DOHH2 (cell line): ENCODE data around the gene PCAT7.
A peak's percentile ranks its signal among the peaks of the same experiment; 100 is the strongest.

Experiments used
- H3F3A ChIP-seq: fragments of 200-600 bp; sonication (generic), shearing (Covaris generic); 2 replicates; pipeline ENCODE4 v1.6.0; 2016; ENCODE audit warnings: antibody characterized with exemption, mild to moderate bottlenecking; ENCODE audit not compliant: control insufficient read depth, insufficient read depth
- H3K27ac ChIP-seq: fragments of 200-600 bp; sonication (generic); 2 replicates; pipeline ENCODE4 v1.5.1; 2014; ENCODE audit warnings: low read depth, mild to moderate bottlenecking, low read length, moderate library complexity
- H3K27me3 ChIP-seq: fragments of 200-600 bp; sonication (generic); 2 replicates; pipeline ENCODE4 v1.6.1; 2014; ENCODE audit warnings: mild to moderate bottlenecking, low read length, mixed read lengths; ENCODE audit not compliant: control insufficient read depth
- H3K36me3 ChIP-seq: fragments of 200-600 bp; sonication (generic); 2 replicates; pipeline ENCODE4 v1.6.1; 2014; ENCODE audit warnings: mild to moderate bottlenecking, low read length, moderate library complexity, mixed read lengths; ENCODE audit not compliant: control insufficient read depth
- H3K4me1 ChIP-seq: fragments of 200-600 bp; sonication (generic); 2 replicates; pipeline ENCODE4 v1.6.1; 2014; ENCODE audit warnings: mild to moderate bottlenecking, low read length, mixed read lengths; ENCODE audit not compliant: control insufficient read depth
- H3K4me2 ChIP-seq: fragments of 200-600 bp; sonication (generic); 2 replicates; pipeline ENCODE4 v1.6.0; 2014; ENCODE audit warnings: mild to moderate bottlenecking, low read length, moderate library complexity
- H3K4me3 ChIP-seq: fragments of 200-600 bp; sonication (generic); 2 replicates; pipeline ENCODE4 v1.5.1; 2014; ENCODE audit warnings: mild to moderate bottlenecking, low read length, mixed read lengths
- H3K79me2 ChIP-seq: fragments of 200-600 bp; sonication (generic); 2 replicates; pipeline ENCODE4 v1.6.1; 2014; ENCODE audit warnings: mild to moderate bottlenecking, low read length, mixed read lengths; ENCODE audit not compliant: control insufficient read depth
- H3K9me2 ChIP-seq: fragments of 200-600 bp; sonication (generic); replicated peaks from 2 replicates; pipeline ENCODE4 v1.6.1; 2014; ENCODE audit warnings: mild to moderate bottlenecking, low read length, mixed read lengths; ENCODE audit not compliant: control insufficient read depth
- H3K9me3 ChIP-seq: fragments of 200-600 bp; sonication (generic); 2 replicates; pipeline ENCODE4 v1.6.1; 2014; ENCODE audit warnings: antibody characterized with exemption, low read length, mixed read lengths; ENCODE audit not compliant: control insufficient read depth, insufficient read depth
- H4K20me1 ChIP-seq: fragments of 200-600 bp; sonication (generic); 2 replicates; pipeline ENCODE4 v1.6.0; 2014; ENCODE audit warnings: low read depth, mild to moderate bottlenecking, antibody characterized with exemption, low read length, moderate library complexity; ENCODE audit not compliant: control insufficient read depth, insufficient read depth
- EZH2phosphoT487 ChIP-seq: fragments of 200-600 bp; sonication (generic); IDR thresholded peaks from 2 replicates; pipeline ENCODE4 v1.6.1; 2017; ENCODE audit warnings: borderline replicate concordance, mild to moderate bottlenecking, antibody characterized with exemption, low read length, moderate library complexity, mixed read lengths
- TF ChIP-seq, protein P1 (sequence below): fragments of 200-600 bp; sonication (generic); IDR thresholded peaks from one replicate; pipeline ENCODE4 v1.5.1; 2014; ENCODE audit warnings: antibody characterized with exemption, mild to moderate bottlenecking, low read depth, low read length; ENCODE audit not compliant: poor library complexity, severe bottlenecking

Gene PCAT7

DNA sequence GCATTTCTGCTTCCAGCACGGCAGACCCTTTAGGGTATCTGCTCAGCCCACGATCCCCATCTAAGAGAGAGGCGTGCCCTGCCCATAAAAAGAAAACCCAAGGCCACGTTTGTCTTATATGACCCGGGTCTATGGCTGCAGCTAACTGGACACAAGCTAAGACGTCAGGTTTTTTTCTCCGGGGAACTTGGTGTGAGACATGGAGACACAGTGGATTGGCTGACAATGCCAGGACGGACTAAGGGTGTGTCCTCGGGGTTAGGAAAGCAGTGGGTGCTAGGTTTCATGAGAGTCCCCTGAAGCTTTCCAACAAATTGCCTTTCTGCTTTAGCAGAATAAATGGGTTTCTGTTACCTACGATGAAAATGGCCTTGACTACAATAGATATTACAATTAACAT, 45.8 kb downstream of the PCAT7 start:
- H3F3A ChIP-seq, result no peaks in the 10 kb centered on the region
- no peaks in the 10 kb centered on the region for H3K9me2 ChIP-seq
- peaks cover 11% of the 10 kb centered on the region for H3K27me3 ChIP-seq
- no peak overlapping the region for H3K4me2 ChIP-seq
- no peaks in the 10 kb centered on the region for H3K79me2 ChIP-seq
- no peaks in the 10 kb centered on the region for H4K20me1 ChIP-seq
- no peak overlapping the region for H3K27ac ChIP-seq
- TF ChIP-seq, protein P1, sequence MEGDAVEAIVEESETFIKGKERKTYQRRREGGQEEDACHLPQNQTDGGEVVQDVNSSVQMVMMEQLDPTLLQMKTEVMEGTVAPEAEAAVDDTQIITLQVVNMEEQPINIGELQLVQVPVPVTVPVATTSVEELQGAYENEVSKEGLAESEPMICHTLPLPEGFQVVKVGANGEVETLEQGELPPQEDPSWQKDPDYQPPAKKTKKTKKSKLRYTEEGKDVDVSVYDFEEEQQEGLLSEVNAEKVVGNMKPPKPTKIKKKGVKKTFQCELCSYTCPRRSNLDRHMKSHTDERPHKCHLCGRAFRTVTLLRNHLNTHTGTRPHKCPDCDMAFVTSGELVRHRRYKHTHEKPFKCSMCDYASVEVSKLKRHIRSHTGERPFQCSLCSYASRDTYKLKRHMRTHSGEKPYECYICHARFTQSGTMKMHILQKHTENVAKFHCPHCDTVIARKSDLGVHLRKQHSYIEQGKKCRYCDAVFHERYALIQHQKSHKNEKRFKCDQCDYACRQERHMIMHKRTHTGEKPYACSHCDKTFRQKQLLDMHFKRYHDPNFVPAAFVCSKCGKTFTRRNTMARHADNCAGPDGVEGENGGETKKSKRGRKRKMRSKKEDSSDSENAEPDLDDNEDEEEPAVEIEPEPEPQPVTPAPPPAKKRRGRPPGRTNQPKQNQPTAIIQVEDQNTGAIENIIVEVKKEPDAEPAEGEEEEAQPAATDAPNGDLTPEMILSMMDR, result no peak
- TF ChIP-seq EZH2phosphoT487, result no peak
- H3K4me3 ChIP-seq, result no peak overlapping the region
- no peaks in the 10 kb centered on the region for H3K9me3 ChIP-seq
- H3K4me1 ChIP-seq, result no peaks in the 10 kb centered on the region
- H3K36me3 ChIP-seq, result no peaks in the 10 kb centered on the region

DNA sequence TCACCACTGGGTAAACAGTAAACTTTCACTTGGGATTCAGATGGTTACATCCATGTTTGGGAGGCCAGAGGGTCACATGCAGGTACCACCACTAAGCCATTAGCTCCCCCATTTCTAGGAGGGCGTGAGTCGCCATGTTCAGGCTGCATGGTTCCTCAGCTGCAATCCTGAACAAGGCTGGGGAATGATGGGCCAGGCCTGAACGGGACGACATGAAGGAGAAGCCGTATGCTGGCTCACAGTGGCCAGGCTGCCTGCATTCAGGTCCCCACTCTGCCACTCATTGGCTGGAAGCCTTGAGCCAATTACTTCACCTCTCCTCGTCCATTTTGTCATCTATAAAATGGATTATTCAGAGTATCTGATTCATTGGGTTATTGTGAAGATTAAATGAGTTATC, 47.8 kb downstream of the PCAT7 start:
- H3K79me2 ChIP-seq, result no peaks in the 10 kb centered on the region
- H3K4me1 ChIP-seq, result no peaks in the 10 kb centered on the region
- no peaks in the 10 kb centered on the region for H3K36me3 ChIP-seq
- no peaks in the 10 kb centered on the region for H3K9me3 ChIP-seq
- peaks cover 18% of the 10 kb centered on the region for H3K27me3 ChIP-seq
- H3K27ac ChIP-seq, result no peak overlapping the region
- no peaks in the 10 kb centered on the region for H4K20me1 ChIP-seq
- H3F3A ChIP-seq, result no peaks in the 10 kb centered on the region
- H3K9me2 ChIP-seq, result no peaks in the 10 kb centered on the region
- no peak overlapping the region for H3K4me3 ChIP-seq
- TF ChIP-seq EZH2phosphoT487, result no peak
- TF ChIP-seq, protein P1, result no peak
- H3K4me2 ChIP-seq, result no peak overlapping the region

DNA sequence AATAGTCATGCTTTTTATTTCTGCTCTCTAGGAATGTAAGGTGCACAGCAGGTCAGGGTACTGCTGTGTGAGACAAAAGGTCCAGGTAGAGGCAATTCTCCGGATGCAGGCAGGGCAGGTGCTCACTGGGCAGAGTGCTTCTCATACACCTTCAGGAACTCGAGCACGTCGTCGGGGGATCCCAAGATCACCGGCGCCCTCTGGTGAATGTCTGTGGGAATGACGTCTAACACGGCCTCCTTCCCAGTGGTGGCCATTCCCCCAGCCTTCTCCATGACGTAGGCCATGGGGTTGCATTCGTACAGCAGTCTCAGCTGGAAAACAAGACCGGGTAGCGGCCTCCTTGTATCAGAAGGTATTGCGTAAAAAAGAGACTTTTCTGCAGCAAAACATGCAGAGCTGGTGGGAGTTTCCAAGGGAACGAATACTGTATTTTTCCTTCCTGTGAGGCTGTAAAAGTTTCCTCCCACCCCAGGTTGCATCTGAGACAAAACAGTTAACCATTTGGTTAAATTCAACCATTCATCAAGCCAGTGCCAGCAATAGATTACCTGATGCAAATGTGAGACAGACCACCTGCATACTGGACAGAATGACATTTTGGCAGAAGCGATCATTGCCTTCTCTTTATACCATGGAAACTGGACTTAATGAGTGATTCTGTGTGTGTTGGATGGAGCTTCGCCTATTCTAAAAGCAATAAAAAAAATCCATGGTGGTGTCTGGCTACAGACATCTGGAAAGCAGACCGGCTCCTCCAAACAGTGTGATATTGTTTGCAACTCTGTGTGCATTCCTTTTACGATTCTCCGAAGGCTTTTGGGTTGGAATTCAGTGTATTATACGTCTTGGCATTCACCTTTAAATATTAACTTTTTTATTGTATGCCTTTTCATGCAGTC, 48.6 kb downstream of the PCAT7 start:
- H3K9me3 ChIP-seq, result no peaks in the 10 kb centered on the region
- H3K36me3 ChIP-seq, result no peaks in the 10 kb centered on the region
- H3K27me3 ChIP-seq, result peaks cover 26% of the 10 kb centered on the region
- no peak overlapping the region for H3K27ac ChIP-seq
- H4K20me1 ChIP-seq, result no peaks in the 10 kb centered on the region
- no peak overlapping the region for H3K4me2 ChIP-seq
- no peak overlapping the region for H3K4me3 ChIP-seq
- H3K9me2 ChIP-seq, result no peaks in the 10 kb centered on the region
- H3K4me1 ChIP-seq, result no peaks in the 10 kb centered on the region
- H3F3A ChIP-seq, result no peaks in the 10 kb centered on the region
- no peak for TF ChIP-seq EZH2phosphoT487
- TF ChIP-seq, protein P1, result peak; percentile 85
- H3K79me2 ChIP-seq, result no peaks in the 10 kb centered on the region
